Right ventricle myocardium superior (tissue), 1 donor: Measurements from ENCODE around the gene KIZ. TPM values are rescaled to one million over a fixed set of nuclear protein-coding genes. Genes with fewer than 3 reads are reported as not detected.
"Not testable (repeated sequence)": the region's sequence is repeated elsewhere in the genome, so short reads cannot be mapped to it uniquely, and the experiment has no call there.

ENCODE experiments used
- ATAC-seq: fragments of 200-7000 bp; cut with Tn5 transposase; one replicate; pipeline ENCODE4 v1.9.1; 2020; ENCODE audit warnings: mild to moderate bottlenecking; ENCODE audit not compliant: poor library complexity
- DNase-seq: peaks from one replicate; pipeline ENCODE4 v3.0.0-alpha.2; 2020
- intact Hi-C: fragments of 100-400 bp; cut with DNase I; formaldehyde crosslinking; loops from one replicate; pipeline ENCODE4 v1.11.2; 2022
- total RNA-seq: library from RNA; stranded (reverse); fragmentation: NEBNext Ultra II Directional; extraction: Animal tissue kit (Norgen Biotek cat#: 25700); gene quantifications from one replicate; pipeline ENCODE4 v1.2.1, GENCODE V29; 2021
- donor health status: DM: no; HTN: yes; CAD: no; lungs with severe emphysema.

KIZ gene
- total RNA-seq, 1 donor from 2014 or later, result 35.7 TPM

- DNase-seq, result no peak
- intact Hi-C loops, result no loop called here
- no peak for ATAC-seq
Measured at GRCh38 chr20:21162631-21163030, 36.7 kb downstream of the KIZ start.

DNA sequence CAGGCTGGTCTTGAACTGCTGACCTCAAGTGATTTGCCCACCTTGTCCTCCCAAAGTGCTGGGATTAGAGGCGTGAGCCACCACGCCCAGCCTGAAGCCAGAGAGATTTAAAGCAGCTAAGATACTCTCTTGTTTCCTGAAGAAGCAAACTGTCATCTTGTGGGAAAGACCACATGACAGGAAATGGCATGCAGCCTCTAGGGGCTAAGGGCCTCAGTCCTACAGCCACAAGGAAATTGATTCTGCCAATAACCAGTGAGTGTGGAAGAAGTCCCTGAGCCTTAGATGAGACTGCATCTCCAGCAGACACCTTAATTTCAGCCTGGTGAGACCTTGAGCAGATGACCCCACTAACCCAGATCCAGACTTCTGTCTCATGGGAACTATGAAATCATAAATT, 40.9 kb downstream of the KIZ start:
- DNase-seq (no peak), ATAC-seq (no peak)
- intact Hi-C loops, result no loop called here

DNA sequence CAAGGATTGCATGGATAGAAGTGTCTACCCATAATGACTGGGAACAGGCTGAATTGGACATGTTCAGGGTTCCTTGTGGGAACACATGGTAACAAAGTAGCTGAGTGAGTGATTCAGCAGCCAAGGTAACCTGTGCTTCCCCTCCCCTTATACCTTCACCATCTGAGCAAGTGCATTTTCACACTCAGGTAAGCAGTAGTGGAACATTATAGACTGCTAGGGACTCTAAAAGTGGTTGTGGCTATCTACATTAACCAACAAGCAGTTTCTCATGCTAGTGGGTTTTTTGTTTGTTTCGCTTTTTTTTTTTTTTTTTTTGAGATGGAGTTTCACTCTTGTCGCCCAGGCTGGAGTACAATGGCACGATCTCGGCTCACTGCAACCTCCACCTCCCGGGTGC, 41.4 kb downstream of the KIZ start:
- DNase-seq (no peak), ATAC-seq (no peak)
- intact Hi-C loops, result no loop called here

- ATAC-seq, DNase-seq, intact Hi-C loops: not testable (repeated sequence)
Measured at GRCh38 chr20:21168061-21168460, 42.2 kb downstream of the KIZ start.

- intact Hi-C loops, result no loop called here
- ATAC-seq (no peak), DNase-seq (no peak)
Measured at GRCh38 chr20:21172626-21173025, 46.7 kb downstream of the KIZ start.

DNA sequence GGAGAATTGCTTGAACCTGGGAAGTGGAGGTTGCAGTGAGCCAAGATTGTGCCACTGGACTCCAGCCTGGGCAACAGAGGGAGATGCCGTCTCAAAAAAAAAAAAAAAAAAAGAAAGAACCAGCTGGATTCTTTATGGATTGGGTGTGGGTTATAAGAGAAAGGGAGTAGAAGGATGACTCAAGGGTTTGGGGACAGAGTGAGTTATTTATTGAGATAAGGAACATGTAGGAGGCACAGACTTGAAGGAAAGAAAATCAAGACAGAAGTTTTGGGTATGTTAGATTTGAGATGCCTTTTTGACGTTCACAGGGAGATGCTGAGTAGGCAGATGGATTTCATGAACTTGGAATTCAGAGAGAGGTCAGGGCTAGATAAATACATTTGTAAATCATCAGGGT, 47.6 kb downstream of the KIZ start:
- intact Hi-C loops, result no loop called here

GRCh38 chr20:21174516-21175239, 48.8 kb downstream of the KIZ start:
- intact Hi-C loops, result no loop called here
- no peak for DNase-seq
- ATAC-seq, result no peak

More for the DNA sequence above, 47.6 kb downstream of the KIZ start:
- ATAC-seq (no peak), DNase-seq (no peak)

- ATAC-seq (no peak), DNase-seq (no peak)
- intact Hi-C loops, result no loop called here
Measured at GRCh38 chr20:21175433-21175832, 49.6 kb downstream of the KIZ start.

DNA sequence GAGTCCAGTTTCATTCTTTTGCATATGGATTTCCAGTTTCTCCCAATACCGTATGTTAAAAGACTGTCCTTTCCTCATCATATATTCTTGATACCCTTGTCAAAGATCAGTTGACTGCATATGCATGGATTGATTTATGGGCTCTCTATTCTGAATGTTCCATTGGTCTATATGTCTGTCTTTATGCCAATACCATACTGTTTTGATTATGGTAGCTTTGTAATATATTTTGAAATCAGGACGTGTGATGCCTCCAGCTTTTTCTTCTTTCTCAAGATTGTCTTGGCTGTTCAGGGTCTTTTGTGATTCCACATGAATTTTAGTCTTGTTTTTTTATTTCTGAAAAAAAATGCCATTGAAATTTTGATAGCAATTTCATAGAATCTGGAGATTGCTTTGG, 51.9 kb downstream of the KIZ start:
- intact Hi-C loops, result no loop called here
- no peak for DNase-seq
- ATAC-seq, result no peak

GRCh38 chr20:21179757-21180156, 53.9 kb downstream of the KIZ start:
- intact Hi-C loops, result no loop called here
- ATAC-seq, result no peak
- DNase-seq, result no peak

DNA sequence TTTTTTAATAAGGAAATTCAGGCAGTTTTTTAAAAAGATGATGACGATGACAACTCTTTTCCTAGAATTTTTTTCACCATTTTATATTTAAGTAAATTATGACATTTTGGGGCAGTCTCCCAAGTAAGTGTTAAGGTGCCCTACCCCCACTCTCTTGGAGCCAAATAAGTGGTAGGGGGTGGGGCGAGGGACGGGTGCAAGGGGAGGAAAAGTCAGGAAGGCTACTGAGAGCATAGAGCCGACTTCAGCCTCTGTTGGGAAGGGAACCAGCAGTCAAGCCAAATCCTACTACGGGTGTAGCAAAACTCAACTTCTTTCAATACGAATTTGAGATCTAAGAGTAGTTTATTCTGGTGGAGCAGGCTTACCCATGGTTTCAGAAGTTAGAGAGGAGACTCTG, 54.4 kb downstream of the KIZ start:
- intact Hi-C loops, result no loop called here
- DNase-seq, result no peak
- no peak for ATAC-seq

- intact Hi-C loops, result no loop called here
- ATAC-seq (no peak), DNase-seq (no peak)
Measured at GRCh38 chr20:21181028-21181427, 55.1 kb downstream of the KIZ start.

DNA sequence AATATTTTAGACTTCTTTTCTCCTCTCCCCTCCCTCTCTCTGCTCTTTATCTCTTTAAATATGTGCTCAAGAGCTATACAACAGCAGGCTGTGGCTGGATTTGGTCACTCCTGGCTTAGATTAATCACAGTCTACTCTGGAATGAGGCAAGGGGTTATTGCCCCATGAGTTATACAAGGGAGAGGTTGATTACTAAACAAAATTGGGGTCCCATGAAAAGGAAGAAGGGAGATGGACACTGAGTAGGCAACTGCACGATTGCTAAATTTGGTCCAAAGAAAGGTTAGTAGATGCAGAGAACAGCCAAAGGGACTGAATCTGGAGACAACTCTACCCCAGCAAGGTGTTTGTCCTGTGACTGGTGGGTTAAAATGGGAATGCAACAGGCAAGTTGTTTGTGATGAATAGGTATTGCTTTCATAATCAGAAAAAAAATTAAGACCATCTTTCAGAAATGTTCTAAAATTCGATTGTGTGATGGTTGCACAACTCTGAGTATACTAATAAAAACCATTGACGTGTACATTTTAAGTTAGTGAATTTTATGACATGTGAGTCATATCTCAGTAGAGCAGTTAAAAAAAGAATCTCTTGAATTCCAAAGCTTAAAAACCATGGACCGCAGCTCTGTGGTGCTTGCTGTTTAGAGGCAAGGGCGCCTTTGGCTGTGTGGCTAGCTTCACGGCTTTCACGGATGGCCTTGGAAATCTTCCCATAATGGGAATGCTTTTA, 57.1 kb downstream of the KIZ start:
- intact Hi-C loops, result no loop called here
- ATAC-seq (peak; percentile 82), DNase-seq (no peak)

GRCh38 chr20:21183722-21184121, 57.8 kb downstream of the KIZ start:
- no peak for ATAC-seq
- DNase-seq, result no peak
- intact Hi-C loops, result no loop called here

DNA sequence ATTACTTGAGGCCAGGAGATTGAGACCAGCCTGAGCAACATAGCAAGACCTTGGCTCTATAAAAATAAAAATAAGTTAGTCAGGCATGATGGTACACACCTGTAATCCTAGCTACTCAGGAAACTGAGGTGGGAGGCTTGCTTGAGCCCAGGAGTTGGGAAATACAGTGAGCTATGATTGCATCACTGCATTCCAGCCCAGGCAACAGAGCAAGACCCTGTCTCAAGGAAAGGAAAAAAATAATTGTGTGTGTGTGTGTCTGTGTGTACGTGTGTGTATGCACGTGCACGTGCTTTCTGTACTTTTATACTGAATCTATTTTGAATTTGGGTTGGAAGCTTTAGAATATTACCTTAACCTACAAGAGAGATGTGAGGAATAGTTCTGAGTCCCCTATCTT, 58.9 kb downstream of the KIZ start:
- ATAC-seq (no peak), DNase-seq (no peak)
- intact Hi-C loops, result no loop called here

DNA sequence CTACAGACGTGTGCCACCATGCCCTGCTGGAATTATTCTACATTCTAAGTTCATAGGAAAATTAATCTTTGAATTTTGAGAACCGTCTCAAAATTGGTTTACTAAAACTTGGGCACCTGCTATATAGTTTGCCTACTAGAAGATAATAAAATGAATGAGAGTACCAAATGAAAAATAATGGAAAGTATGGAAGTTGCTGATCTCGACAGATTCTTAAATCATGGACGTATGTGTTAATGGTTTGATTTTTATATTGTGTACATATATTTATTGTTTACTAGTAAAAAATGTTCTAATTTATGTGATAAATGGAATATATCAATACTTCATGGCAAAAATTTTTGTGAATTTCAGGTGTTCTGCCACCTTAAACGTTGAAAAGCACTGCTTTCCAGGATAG, 60.0 kb downstream of the KIZ start:
- DNase-seq (no peak), ATAC-seq (no peak)
- intact Hi-C loops, result no loop called here

GRCh38 chr20:21189761-21190523, 64.1 kb downstream of the KIZ start:
- intact Hi-C loops, result no loop called here
- ATAC-seq (no peak), DNase-seq (no peak)

DNA sequence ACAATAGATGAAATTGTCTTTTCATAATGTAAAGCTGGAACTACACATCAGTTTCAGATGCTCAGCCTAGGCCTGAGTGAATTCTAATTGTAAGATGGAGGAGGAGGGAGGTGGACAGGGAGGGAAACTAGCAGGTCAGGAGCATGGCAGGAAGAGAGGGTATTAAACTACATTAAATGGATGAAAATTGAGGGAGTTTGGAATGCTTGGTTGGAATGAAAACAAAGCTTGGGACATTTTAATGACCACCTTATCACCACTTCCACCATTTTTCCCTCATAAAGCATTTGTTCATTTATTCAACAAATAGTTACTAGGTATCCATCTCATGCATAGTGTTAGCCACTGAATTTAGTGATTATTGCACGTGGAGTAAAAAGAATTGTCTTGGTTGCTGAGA, 65.0 kb downstream of the KIZ start:
- intact Hi-C loops, result no loop called here
- ATAC-seq (no peak), DNase-seq (no peak)

GRCh38 chr20:21191839-21192238, 66.0 kb downstream of the KIZ start:
- ATAC-seq (no peak), DNase-seq (no peak)
- intact Hi-C loops, result no loop called here

DNA sequence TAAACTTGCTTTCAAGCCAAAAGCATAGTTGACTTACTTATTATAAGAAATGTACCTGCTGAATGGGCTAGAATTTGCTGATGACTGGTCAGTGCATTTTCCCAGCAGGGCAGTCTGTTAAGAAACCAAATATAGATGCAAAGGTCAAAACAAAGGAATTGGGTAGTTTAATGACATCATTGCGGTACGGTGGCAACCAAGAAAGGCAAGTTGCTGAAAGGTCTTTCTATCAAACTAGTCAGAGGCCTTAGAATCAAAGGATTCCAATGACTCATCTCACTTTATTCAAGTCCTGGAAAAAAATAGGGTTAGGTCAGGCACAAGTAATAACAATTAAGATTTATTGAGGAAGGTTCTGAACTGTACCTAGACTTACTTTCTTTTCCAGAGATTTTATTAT, 76.4 kb downstream of the KIZ start:
- intact Hi-C loops, result no loop called here
- ATAC-seq, result no peak

More for the DNA sequence above, 76.4 kb downstream of the KIZ start:
- no peak for DNase-seq
